Naive thymus-derived CD4-positive, alpha-beta T cell (primary cell): Measurements from ENCODE around the gene PTP4A1. TPM values are rescaled to one million over a fixed set of nuclear protein-coding genes. Genes with fewer than 3 reads are reported as not detected.
"Not testable (repeated sequence)": the region's sequence is repeated elsewhere in the genome, so short reads cannot be mapped to it uniquely, and the experiment has no call there.

Experiments used
- ATAC-seq: fragments of 150-1000 bp; cut with Tn5 transposase; 2 replicates; pipeline ENCODE4 v1.10.0; 2021; ENCODE audit warnings: mild to moderate bottlenecking, moderate library complexity
- CTCF ChIA-PET: fragments of 350-600 bp; sonication (Branson Sonifier 250); formaldehyde crosslinking; loops from one replicate; lab custom pipeline; 2021; ENCODE audit warnings: antibody characterized with exemption; lab: Charles Lee
- POLR2A ChIA-PET: fragments of 350-600 bp; sonication (Branson Sonifier 250); formaldehyde crosslinking; loops from one replicate; lab custom pipeline; 2021; ENCODE audit warnings: antibody characterized with exemption, inconsistent platforms; lab: Charles Lee
- DNase-seq, 9 donors: peaks; one replicate each; pipeline versions ENCODE4 v3.0.0 to v3.0.0-alpha.2; 2020 to 2022; ENCODE audit warnings: mixed read lengths in 1 of 9
- H3K27ac ChIP-seq: one replicate; pipeline ENCODE4 v1.7.0; 2013; ENCODE audit warnings: mild to moderate bottlenecking, low read depth, low read length, moderate library complexity
- H3K27me3 ChIP-seq, 2 donors: one replicate each; pipeline ENCODE4 v1.7.0; 2013; ENCODE audit warnings: low read length in 2 of 2, mild to moderate bottlenecking in 2 of 2, moderate library complexity in 2 of 2; ENCODE audit not compliant: control insufficient read depth in 2 of 2, insufficient read depth in 2 of 2
- H3K36me3 ChIP-seq, 3 experiments: 1 replicate in 2 of 3; 2 replicates in 1 of 3; pipeline ENCODE4 v1.7.0; 2013; ENCODE audit warnings: low read length in 3 of 3, mild to moderate bottlenecking in 3 of 3, moderate library complexity in 1 of 3; ENCODE audit not compliant: insufficient read depth in 3 of 3, control insufficient read depth in 2 of 3
- H3K4me1 ChIP-seq, 2 donors: one replicate each; pipeline ENCODE4 v1.7.0; 2013; ENCODE audit warnings: low read length in 2 of 2, mild to moderate bottlenecking in 2 of 2, moderate library complexity in 1 of 2; ENCODE audit not compliant: control insufficient read depth in 2 of 2, insufficient read depth in 2 of 2
- H3K4me3 ChIP-seq: 2 replicates; pipeline ENCODE4 v1.7.0; 2013; ENCODE audit warnings: mild to moderate bottlenecking, low read length
- H3K9me3 ChIP-seq, 3 experiments: 1 replicate in 2 of 3; 2 replicates in 1 of 3; pipeline ENCODE4 v1.7.0; 2013; ENCODE audit warnings: low read length in 3 of 3; ENCODE audit not compliant: control insufficient read depth in 2 of 3
- H3K27ac Mint-ChIP-seq, 9 donors: one replicate each; pipeline ENCODE4 v1.8.0; 2020 to 2022; ENCODE audit warnings: mixed read lengths in 9 of 9, mild to moderate bottlenecking in 8 of 9, moderate library complexity in 5 of 9, inconsistent platforms in 2 of 9
- H3K27me3 Mint-ChIP-seq, 5 donors: one replicate each; pipeline ENCODE4 v1.8.0; 2021 to 2022; ENCODE audit warnings: mixed read lengths in 5 of 5, mild to moderate bottlenecking in 1 of 5
- H3K36me3 Mint-ChIP-seq, 5 donors: one replicate each; pipeline ENCODE4 v1.8.0; 2020 to 2022; ENCODE audit warnings: mixed read lengths in 5 of 5, mild to moderate bottlenecking in 3 of 5, inconsistent platforms in 1 of 5
- H3K4me1 Mint-ChIP-seq, 7 donors: one replicate each; pipeline ENCODE4 v1.8.0; 2020 to 2022; ENCODE audit warnings: mixed read lengths in 7 of 7, mild to moderate bottlenecking in 3 of 7, inconsistent platforms in 1 of 7
- H3K4me3 Mint-ChIP-seq, 10 donors: one replicate each; pipeline ENCODE4 v1.8.0; 2020 to 2022; ENCODE audit warnings: mild to moderate bottlenecking in 10 of 10, mixed read lengths in 10 of 10, moderate library complexity in 6 of 10, inconsistent platforms in 2 of 10
- H3K9me3 Mint-ChIP-seq, 11 donors: one replicate each; pipeline ENCODE4 v1.8.0; 2020 to 2022; ENCODE audit warnings: mixed read lengths in 11 of 11, mild to moderate bottlenecking in 4 of 11, inconsistent platforms in 1 of 11, moderate library complexity in 1 of 11
- intact Hi-C, 2 donors: fragments of 100-400 bp; cut with micrococcal nuclease; formaldehyde crosslinking; loops; one replicate each; pipeline ENCODE4 v1.15.1; 2023
- polyA plus RNA-seq, 2 donors: library from polyadenylated mRNA; unstranded; fragments of 300-500 nt; fragmentation: Illumina TruSeq; gene quantifications; one replicate each; pipeline ENCODE4 v1.2.3, GENCODE V29; 2021
- total RNA-seq, 6 experiments: library from RNA in 5 of 6; stranded (reverse) in 5 of 6; gene quantifications; 1 replicate in 5 of 6; 2 replicates in 1 of 6; pipeline ENCODE4 v1.2.3 and lab custom pipeline; 2021 to 2026

Gene PTP4A1
- total RNA-seq, result 100 to 1,000 TPM in 2 of 5 experiments, 10 to 100 TPM in 3; 26.4 to 165 (median 73.8) TPM
- polyA plus RNA-seq, result 10 to 100 TPM; 37.9 to 47.5 TPM
- total RNA-seq (lab: John Stamatoyannopoulos, UW), result 9.7 reads per million, percentile 35 among the genes with 10 or more reads in this experiment

DNA sequence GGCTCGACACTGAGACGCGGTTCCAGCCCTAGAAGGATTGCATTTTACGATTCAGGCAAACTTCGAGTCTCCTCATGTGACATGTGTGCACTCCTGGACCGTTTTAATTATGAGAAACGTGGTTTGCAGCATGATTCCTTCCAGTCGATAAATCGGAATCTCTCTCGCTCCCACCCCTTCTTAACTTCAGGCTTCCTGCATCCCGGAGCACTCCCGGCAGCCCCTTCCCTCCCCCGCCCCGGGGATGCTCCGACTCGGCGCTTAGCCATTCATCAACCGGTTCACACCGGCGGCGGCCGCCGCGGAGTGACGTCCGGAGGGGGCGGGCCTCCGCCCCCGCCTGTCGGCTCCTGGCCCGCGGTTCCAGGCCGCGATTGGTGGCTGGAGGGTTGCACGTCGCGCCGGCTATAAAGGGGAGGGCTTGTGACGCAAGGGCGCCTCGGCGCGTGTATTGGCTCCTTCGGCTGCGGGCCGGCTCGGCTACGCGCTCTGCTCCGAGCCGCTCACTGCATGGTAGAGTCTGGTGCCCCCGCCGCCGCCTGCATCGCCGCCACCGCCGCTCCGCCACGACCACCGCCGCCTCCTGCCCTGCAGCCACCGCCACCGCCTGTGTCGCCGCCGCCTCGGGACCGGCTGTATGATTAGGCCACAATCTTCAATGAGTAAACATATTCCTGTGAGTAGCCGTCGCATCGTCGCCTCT is at the start of gene PTP4A1, which contains the start of gene LOC128125822:
Gene PTP4A1, plus strand, starts transcription at position 437 of the 703 bp plus-strand sequence. CDS start 4,401 bp downstream, outside the sequence.
Gene LOC128125822, plus strand, starts transcription at position 437 of the 703 bp plus-strand sequence.
- Mint-ChIP-seq H3K4me1 (peaks cover 21 to 48% (median 41%) of the 10 kb centered on the region in 7 donors), H3K36me3 (peaks cover 0 to 19% (median 10%) of the 10 kb centered on the region in 5 donors), H3K9me3 (peaks cover 0 to 5% (median 0%) of the 10 kb centered on the region in 11 donors), H3K4me3 (peak within 1 kb of the TSS; percentile 87 to 96 (median 94)), H3K27me3 (no peaks in the 10 kb centered on the region), H3K27ac (peak within 1 kb of the TSS; percentile 89 to 100 (median 98))
- ATAC-seq, result peak; percentile 90
- peak within 1 kb of the TSS; percentile 97 for H3K27ac ChIP-seq
- intact Hi-C loops, result loop anchor here (1.0 to 5.0 kb wide), 6 partner anchors 26 to 219 kb away; partner anchors contain the start of gene PHF3 (in 2 of the 2)
- peaks cover 10 to 16% of the 10 kb centered on the region in 2 donors for H3K4me1 ChIP-seq
- no peaks in the 10 kb centered on the region for H3K9me3 ChIP-seq
- DNase-seq, result peak; percentile 92 to 98 (median 97)
- no peaks in the 10 kb centered on the region for H3K27me3 ChIP-seq
- H3K36me3 ChIP-seq, result peaks cover 4 to 17% (median 5%) of the 10 kb centered on the region in 3 experiments
- ChIA-PET CTCF (no interaction called here), POLR2A (interaction anchor here (3.1 kb wide), 1 partner anchor 63 kb away, joined by 13 read pairs; the partner anchor contains the start of gene PHF3)
- H3K4me3 ChIP-seq, result peak within 1 kb of the TSS; percentile 91

DNA sequence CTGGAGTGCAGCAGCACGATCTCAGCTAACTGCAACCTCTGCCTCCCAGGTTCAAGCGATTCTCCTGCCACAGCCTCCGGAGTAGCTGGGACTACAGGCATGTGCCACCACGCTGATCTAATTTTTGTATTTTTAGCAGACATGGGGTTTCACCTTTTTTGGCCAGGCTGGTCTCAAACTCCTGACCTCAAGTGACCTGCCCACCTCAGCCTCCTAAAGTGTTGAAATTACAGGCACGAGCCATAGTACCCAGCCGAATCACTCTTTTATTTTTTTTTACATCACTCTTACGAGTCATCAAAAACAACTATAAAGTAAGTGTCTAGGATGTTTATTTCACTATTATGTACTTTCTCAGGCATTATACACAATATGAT is 49.4 kb upstream of the PTP4A1 start:
- H3K27ac ChIP-seq, H3K9me3 ChIP-seq, H3K36me3 Mint-ChIP-seq, ATAC-seq, H3K4me3 ChIP-seq, H3K27me3 ChIP-seq, DNase-seq, H3K4me1 ChIP-seq, H3K9me3 Mint-ChIP-seq, H3K27ac Mint-ChIP-seq, H3K4me3 Mint-ChIP-seq, H3K27me3 Mint-ChIP-seq, H3K36me3 ChIP-seq, CTCF ChIA-PET: not testable (repeated sequence)
- peaks cover 0 to 25% (median 0%) of the 10 kb centered on the region in 7 donors for H3K4me1 Mint-ChIP-seq
- POLR2A ChIA-PET, result interaction anchor here (0.7 kb wide), 1 partner anchor 51 kb away, joined by 3 read pairs; no protein-coding TSS in a partner anchor
- intact Hi-C loops, result loop anchor here in 1 of 2 donors (10.0 kb wide), 1 partner anchor 168 kb away; no protein-coding TSS in a partner anchor

DNA sequence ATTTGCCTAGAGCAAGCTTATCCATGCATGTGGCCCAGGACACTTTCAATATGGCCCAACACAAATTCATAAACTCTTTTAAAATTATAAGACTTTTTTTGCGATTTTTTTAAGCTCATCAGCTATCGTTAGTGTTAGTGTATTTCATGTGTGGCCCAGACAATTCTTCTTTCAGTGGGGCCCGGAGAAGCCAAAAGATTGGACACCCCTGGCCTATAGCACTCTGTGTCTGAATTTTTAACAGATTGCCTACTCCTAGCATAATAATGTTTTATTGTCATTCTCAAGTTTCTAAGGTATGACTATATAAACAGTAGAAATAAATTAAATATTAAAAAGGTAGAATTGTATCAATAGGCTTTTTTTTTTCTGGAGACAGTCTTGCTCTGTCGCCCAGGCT is 48.6 kb upstream of the PTP4A1 start:
- ChIA-PET CTCF (interaction anchor here (0.6 to 1.0 kb wide), 2 partner anchors 231 to 241 kb away, joined by 3 read pairs; no protein-coding TSS in a partner anchor), POLR2A (interaction anchor here (0.7 kb wide), 1 partner anchor 50 kb away, joined by 3 read pairs; no protein-coding TSS in a partner anchor)

DNA sequence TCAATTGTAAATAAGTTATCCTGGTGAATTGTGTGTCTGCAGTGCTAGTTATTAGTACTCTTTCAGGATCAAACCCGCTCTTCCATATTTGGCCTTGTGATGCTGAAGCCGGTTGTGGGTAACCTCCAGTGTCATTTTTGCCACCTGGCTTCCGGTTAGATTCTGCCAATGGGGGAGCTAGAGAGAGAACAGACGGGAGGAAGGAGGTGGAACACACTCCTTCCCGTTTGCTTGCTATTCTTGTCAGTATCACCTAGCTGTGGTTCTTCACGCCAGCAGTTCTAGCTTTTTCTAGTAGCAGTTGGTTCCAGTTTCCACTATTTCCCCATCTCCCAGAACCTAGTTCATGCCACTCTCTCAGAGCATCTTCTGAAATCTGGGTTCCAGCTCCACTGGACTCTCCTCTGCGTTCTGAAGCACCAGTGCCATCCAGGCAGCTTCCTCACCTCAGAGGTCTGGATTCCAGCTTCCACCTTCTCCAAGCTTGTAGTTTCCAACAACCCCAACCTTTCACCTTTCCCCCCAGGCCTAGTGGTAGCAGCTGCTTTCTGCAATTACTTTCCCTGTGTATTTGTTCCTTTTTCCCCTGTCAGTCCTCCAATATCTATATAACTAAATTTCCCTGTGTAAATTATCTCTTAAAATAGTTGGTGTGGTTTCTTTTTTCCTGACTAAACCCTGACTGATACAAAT is 46.9 kb upstream of the PTP4A1 start:
- ATAC-seq (no peak), DNase-seq (no peak)
- Mint-ChIP-seq H3K9me3 (no peaks in the 10 kb centered on the region), H3K27ac (no peak overlapping the region), H3K4me1 (peaks cover 2 to 37% (median 10%) of the 10 kb centered on the region in 7 donors), H3K4me3 (no peak overlapping the region), H3K36me3 (peaks cover 0 to 6% (median 0%) of the 10 kb centered on the region in 5 donors), H3K27me3 (peaks cover 0 to 2% (median 0%) of the 10 kb centered on the region in 5 donors)
- no peak overlapping the region for H3K27ac ChIP-seq
- ChIA-PET CTCF (no interaction called here), POLR2A (no interaction called here)
- no peaks in the 10 kb centered on the region for H3K4me1 ChIP-seq
- H3K36me3 ChIP-seq, result no peaks in the 10 kb centered on the region
- H3K27me3 ChIP-seq, result no peaks in the 10 kb centered on the region
- no peak overlapping the region for H3K4me3 ChIP-seq
- H3K9me3 ChIP-seq, result no peaks in the 10 kb centered on the region
- intact Hi-C loops, result loop anchor here in 1 of 2 donors (5.0 to 10.0 kb wide), 2 partner anchors 112 to 171 kb away; partner anchors contain the start of gene PHF3

More for the DNA sequence above, 48.6 kb upstream of the PTP4A1 start:
- ATAC-seq (no peak), DNase-seq (no peak)
- Histone ChIP-seq H3K27me3 (no peaks in the 10 kb centered on the region), H3K9me3 (no peaks in the 10 kb centered on the region), H3K4me3 (no peak overlapping the region), H3K4me1 (no peaks in the 10 kb centered on the region), H3K27ac (no peak overlapping the region), H3K36me3 (no peaks in the 10 kb centered on the region)
- H3K36me3 Mint-ChIP-seq, result peaks cover 0 to 6% (median 0%) of the 10 kb centered on the region in 5 donors
- intact Hi-C loops, result loop anchor here in 1 of 2 donors (10.0 kb wide), 1 partner anchor 169 kb away; no protein-coding TSS in a partner anchor
- H3K27me3 Mint-ChIP-seq, result peaks cover 0 to 4% (median 0%) of the 10 kb centered on the region in 5 donors
- peaks cover 0 to 32% (median 0%) of the 10 kb centered on the region in 7 donors for H3K4me1 Mint-ChIP-seq
- H3K9me3 Mint-ChIP-seq, result no peaks in the 10 kb centered on the region
- no peak overlapping the region for H3K27ac Mint-ChIP-seq
- no peak overlapping the region for H3K4me3 Mint-ChIP-seq

DNA sequence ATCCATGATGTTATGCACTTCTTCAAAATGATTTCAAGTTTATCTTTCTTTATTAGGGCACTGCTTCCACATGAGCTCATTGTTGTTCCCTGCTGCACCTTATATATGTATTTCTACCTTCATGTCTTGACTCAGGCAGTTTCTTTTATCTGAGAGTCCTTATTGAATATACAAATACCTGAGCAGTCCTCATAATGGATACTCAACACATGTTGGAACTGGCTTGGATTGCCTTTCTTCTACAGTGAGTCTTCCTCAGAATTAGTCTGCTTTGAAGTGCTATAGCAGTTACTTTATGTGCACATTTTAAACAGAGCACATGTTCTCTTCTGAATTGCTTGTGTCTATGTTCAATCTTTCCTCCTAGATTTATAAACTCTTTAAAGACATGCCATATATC is 45.3 kb upstream of the PTP4A1 start:
- Histone ChIP-seq H3K9me3 (no peaks in the 10 kb centered on the region), H3K4me3 (no peak overlapping the region), H3K4me1 (no peaks in the 10 kb centered on the region), H3K36me3 (no peaks in the 10 kb centered on the region), H3K27me3 (no peaks in the 10 kb centered on the region), H3K27ac (no peak overlapping the region)
- Mint-ChIP-seq H3K36me3 (peaks cover 0 to 4% (median 0%) of the 10 kb centered on the region in 5 donors), H3K4me3 (no peak overlapping the region), H3K9me3 (no peaks in the 10 kb centered on the region), H3K27ac (peak overlapping the region in 1 of 9 donors; percentile 30), H3K27me3 (no peaks in the 10 kb centered on the region), H3K4me1 (peaks cover 2 to 41% (median 10%) of the 10 kb centered on the region in 7 donors)
- ATAC-seq (no peak), DNase-seq (no peak)
- intact Hi-C loops, result loop anchor here in 1 of 2 donors (5.0 to 10.0 kb wide), 2 partner anchors 110 to 172 kb away; partner anchors contain the start of gene PHF3
- ChIA-PET POLR2A (no interaction called here), CTCF (no interaction called here)
